ENCODE measurements around the gene ACOT6. TPM values are rescaled to one million over a fixed set of nuclear protein-coding genes. Genes with fewer than 3 reads are reported as not detected.

The ACOT6 gene
- total and polyA plus RNA-seq, 9 of the 15 experiments (the other 6 are each of a cell fraction or from before 2014, with no cell fraction given) = not detected

- TF ChIP-seq PRDM10 (IDR thresholded peaks at IDR 0.05; ENCODE audit: partially characterized antibody) (peak; percentile 27), POLR2H (tag; IDR thresholded peaks at IDR 0.05; ENCODE audit: low read depth) (peak; percentile 81), SIN3A (IDR thresholded peaks at IDR 0.05; ENCODE audit: borderline replicate concordance in 2 of 2, control insufficient read depth in 1 of 2, low read depth in 2 of 2, low read length in 2 of 2) (0 out of 4 replicates have a peak, but pooled peaks of 1 of the 2 experiments have one; percentile 61), POLR2B (IDR thresholded peaks at IDR 0.05; ENCODE audit: low read depth, partially characterized antibody) (peak; percentile 76), ATF7 (IDR thresholded peaks at IDR 0.05) (0 out of 2 replicates have a peak, but pooled peaks have one; percentile 33), REST (IDR thresholded peaks at IDR 0.05; ENCODE audit: borderline replicate concordance) (peak; percentile 34), REST (CRISPR knock-in tag; IDR thresholded peaks at IDR 0.05; ENCODE audit: low read depth) (no peak), SP1 (CRISPR knock-in tag; IDR thresholded peaks at IDR 0.05) (peak; percentile 38; the same call in 1 of the 2 replicates), PHF8 (IDR thresholded peaks at IDR 0.05; ENCODE audit: borderline replicate concordance, low read length) (peak; percentile 67; the same call in 1 of the 2 replicates), GABPA (tag; conservative IDR thresholded peaks at IDR 0.05; ENCODE audit: low read depth) (peak; percentile 76), SRF (CRISPR knock-in tag; IDR thresholded peaks at IDR 0.05) (peak in 1 of 2 experiments; percentile 71; a peak in 1 of 4 replicates), HDAC1 (IDR thresholded peaks at IDR 0.05) (peak in 1 of 2 experiments; percentile 82; a peak in 2 of 4 replicates), NR2C1 (IDR thresholded peaks at IDR 0.05) (peak; percentile 83), NR2C1 (tag; IDR thresholded peaks at IDR 0.05) (peak; percentile 82), ZNF224 (CRISPR knock-in tag; IDR thresholded peaks at IDR 0.05) (no peak), CEBPB (tag; IDR thresholded peaks at IDR 0.05) (no peak)
These were observed 32.4 kb downstream of the ACOT6 start, which contains the start of gene DNAL1 (continued) for GRCh38 chr14:73644531-73645247.
